Kidney epithelial cell (primary cell): ENCODE results near the gene APOLD1. TPM values are rescaled to one million over a fixed set of nuclear protein-coding genes. Genes with fewer than 3 reads are reported as not detected.

Experiments used
- DNase-seq: peaks from one replicate; pipeline ENCODE4 v3.0.0-alpha.2; 2010; ENCODE audit warnings: low read depth
- H3K27me3 ChIP-seq: 2 replicates; pipeline ENCODE4 v1.6.0; 2011; ENCODE audit warnings: low read length; ENCODE audit not compliant: control insufficient read depth, insufficient read depth
- H3K36me3 ChIP-seq: 2 replicates; pipeline ENCODE4 v1.5.1; 2011; ENCODE audit warnings: low read length; ENCODE audit not compliant: control insufficient read depth, insufficient read depth
- H3K4me3 ChIP-seq: 2 replicates; pipeline ENCODE4 v1.5.1; 2011; ENCODE audit warnings: low read depth, mild to moderate bottlenecking, control low read depth, low read length
- total RNA-seq: library from RNA; depleted of rRNA; stranded (reverse); fragments of >200 nt; gene quantifications from 2 replicates; pipeline ENCODE4 v1.2.3, GENCODE V29; 2015
- TF ChIP-seq, protein P1 (sequence below): IDR thresholded peaks from 2 replicates; pipeline ENCODE4 v1.5.1; 2011; ENCODE audit warnings: mild to moderate bottlenecking, moderate library complexity, low read length, control low read depth, inconsistent platforms; ENCODE audit not compliant: insufficient read depth, poor library complexity, severe bottlenecking

APOLD1 gene
- total RNA-seq, 1 donor from 2014 or later, result 1.4 TPM

DNA sequence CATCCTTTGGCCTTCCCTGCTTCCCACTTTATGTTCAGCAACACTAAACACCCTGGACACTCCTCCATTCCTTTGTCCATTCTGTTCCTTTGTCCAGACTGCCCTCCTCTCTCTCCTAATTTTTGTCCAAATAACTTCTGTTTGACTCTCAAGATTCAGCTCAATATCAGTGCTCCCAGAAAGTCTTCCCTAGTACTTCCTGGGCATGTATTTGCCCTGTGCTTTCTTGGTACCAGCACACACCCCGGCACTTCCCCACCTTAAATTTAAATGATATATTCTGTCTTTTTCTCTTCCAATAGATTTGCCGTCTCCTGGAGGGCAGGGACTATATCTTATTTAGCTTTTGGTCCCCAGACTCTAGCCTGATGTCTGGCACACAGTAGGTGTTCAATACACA lies 6.5 kb upstream of the APOLD1 start:
- H3K4me3 ChIP-seq, result no peak overlapping the region
- TF ChIP-seq, protein P1, sequence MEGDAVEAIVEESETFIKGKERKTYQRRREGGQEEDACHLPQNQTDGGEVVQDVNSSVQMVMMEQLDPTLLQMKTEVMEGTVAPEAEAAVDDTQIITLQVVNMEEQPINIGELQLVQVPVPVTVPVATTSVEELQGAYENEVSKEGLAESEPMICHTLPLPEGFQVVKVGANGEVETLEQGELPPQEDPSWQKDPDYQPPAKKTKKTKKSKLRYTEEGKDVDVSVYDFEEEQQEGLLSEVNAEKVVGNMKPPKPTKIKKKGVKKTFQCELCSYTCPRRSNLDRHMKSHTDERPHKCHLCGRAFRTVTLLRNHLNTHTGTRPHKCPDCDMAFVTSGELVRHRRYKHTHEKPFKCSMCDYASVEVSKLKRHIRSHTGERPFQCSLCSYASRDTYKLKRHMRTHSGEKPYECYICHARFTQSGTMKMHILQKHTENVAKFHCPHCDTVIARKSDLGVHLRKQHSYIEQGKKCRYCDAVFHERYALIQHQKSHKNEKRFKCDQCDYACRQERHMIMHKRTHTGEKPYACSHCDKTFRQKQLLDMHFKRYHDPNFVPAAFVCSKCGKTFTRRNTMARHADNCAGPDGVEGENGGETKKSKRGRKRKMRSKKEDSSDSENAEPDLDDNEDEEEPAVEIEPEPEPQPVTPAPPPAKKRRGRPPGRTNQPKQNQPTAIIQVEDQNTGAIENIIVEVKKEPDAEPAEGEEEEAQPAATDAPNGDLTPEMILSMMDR, result no peak
- no peaks in the 10 kb centered on the region for H3K36me3 ChIP-seq
- H3K27me3 ChIP-seq, result no peaks in the 10 kb centered on the region
- no peak for DNase-seq

DNA sequence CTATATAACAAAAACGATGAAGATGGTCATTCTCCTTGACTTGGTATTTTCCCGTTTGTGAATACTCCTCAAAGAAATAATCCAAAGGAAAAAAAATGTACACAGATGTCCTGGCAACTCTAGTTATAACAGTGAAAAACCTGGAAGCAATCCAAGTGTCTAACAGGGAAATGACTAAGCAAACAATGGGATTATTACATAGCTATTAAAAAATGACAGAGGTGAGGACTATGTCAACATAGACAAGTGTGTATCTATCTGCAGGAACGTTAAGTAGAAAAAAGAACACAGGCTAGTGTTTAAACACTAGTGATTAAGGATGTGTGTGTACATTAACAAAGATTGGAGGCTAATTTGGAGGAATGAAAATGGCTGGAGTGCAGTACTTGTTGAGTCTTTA lies 5.9 kb upstream of the APOLD1 start:
- H3K36me3 ChIP-seq, result no peaks in the 10 kb centered on the region
- TF ChIP-seq, protein P1, result no peak
- H3K4me3 ChIP-seq, result no peak overlapping the region
- no peaks in the 10 kb centered on the region for H3K27me3 ChIP-seq
- peak; percentile 47 for DNase-seq

DNA sequence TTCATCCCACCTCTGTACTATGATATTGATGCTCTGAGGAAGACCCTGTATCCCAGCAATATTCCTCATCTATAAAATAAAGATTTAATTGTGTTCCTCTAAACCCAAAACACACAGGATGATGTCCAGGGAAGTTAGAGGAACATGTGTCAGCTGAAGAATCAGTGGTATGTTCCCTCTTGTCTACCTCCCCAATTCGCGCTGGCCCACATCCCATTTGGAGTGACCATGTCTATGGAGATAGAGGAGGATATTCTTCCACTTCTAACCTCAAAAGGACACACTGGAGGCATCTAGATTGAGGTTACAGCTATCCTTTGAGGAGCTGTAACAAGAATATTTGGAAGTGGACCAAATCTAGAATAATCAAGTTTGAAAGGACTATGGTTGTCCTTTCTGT lies 1.3 kb upstream of the APOLD1 start:
- Histone ChIP-seq H3K27me3 (no peaks in the 10 kb centered on the region), H3K36me3 (no peaks in the 10 kb centered on the region), H3K4me3 (no peak overlapping the region)
- TF ChIP-seq, protein P1, result no peak
- DNase-seq, result no peak

DNA sequence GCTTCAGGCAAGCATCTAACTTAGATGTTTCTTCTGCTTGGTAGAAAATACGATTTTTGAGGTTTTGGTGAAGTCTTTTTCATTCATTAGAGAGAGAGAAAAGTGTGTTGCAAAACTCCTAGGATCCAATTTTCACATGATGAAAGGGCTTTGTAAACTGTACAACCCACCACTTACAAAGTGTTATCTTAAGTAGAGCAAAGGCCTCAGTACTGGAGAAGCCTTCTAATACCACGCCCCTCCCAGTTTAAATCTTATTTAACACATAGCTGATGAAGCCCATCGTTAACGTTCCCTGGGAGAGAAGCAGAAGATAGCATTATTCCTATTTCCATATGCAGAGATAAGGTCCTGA lies 869 bp downstream of the APOLD1 start:
- peak overlapping the region; percentile 47 for H3K4me3 ChIP-seq
- TF ChIP-seq, protein P1, result no peak
- no peak for DNase-seq
- no peaks in the 10 kb centered on the region for H3K36me3 ChIP-seq
- H3K27me3 ChIP-seq, result no peaks in the 10 kb centered on the region

DNA sequence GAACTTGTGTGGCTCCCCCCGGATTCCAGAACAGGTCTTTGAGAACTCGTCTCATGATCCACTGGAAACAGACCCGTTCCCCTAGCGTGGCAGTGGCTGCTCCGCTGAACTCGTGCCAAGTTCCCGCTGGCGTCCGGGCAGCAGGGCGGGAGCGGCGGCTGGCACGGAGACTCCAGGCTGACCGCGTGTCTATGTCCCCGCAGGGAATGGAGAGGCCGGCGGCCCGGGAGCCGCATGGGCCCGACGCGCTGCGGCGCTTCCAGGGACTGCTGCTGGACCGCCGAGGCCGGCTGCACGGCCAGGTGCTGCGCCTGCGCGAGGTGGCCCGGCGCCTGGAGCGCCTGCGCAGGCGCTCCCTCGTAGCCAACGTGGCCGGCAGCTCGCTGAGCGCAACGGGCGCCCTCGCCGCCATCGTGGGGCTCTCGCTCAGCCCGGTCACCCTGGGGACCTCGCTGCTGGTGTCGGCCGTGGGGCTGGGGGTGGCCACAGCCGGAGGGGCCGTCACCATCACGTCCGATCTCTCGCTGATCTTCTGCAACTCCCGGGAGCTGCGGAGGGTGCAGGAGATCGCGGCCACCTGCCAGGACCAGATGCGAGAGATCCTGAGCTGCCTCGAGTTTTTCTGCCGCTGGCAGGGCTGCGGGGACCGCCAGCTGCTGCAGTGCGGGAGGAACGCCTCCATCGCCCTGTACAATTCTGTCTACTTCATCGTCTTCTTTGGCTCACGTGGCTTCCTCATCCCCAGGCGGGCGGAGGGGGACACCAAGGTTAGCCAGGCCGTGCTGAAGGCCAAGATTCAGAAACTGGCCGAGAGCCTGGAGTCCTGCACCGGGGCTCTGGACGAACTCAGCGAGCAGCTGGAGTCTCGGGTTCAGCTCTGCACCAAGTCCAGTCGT lies 1.5 kb downstream of the APOLD1 start:
- TF ChIP-seq, protein P1, result no peak

DNA sequence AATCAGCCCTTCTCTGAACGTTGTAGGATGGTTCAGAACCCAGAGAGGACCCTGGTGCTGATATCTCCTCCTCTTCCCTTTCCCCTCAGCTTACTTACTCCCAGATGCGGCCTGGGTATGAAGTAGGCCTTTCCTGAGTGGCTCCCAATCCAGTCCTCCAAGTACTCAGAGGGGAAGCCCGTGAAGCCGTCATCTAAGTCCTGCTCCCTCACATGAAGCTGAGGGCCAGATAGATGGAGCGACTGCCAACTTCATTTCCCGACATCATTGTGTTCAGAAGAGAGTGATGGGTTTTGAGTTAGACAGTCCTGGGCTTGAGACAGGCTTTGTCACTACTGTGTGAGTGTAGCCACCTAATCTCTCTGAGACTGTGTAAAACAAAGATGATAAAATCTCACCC lies 2.7 kb downstream of the APOLD1 start:
- Histone ChIP-seq H3K36me3 (no peaks in the 10 kb centered on the region), H3K27me3 (no peaks in the 10 kb centered on the region), H3K4me3 (no peak overlapping the region)
- no peak for DNase-seq
- TF ChIP-seq, protein P1, result no peak

More for the DNA sequence above, 1.5 kb downstream of the APOLD1 start:
- peak; percentile 38 for DNase-seq
- Histone ChIP-seq H3K4me3 (peak overlapping the region; percentile 47), H3K36me3 (no peaks in the 10 kb centered on the region), H3K27me3 (no peaks in the 10 kb centered on the region)
